ENCODE measurements around the gene NOS1AP. TPM values are rescaled to one million over a fixed set of nuclear protein-coding genes. Genes with fewer than 3 reads are reported as not detected.

Gene NOS1AP
- total RNA-seq, 4 donors from 2014 or later: 8.5 to 34.8 (median 14.1) TPM

- no peaks in the 10 kb centered on the region for H3K36me3 ChIP-seq
- no peak overlapping the region for H3K4me3 ChIP-seq
- 72 to 76% methylated on average over 3 to 4 of the region's 4 CpGs for WGBS, 2 donors (ENCODE audit: low coverage in 1 of 2)
- no peaks in the 10 kb centered on the region for H3K9me3 ChIP-seq
- no peaks in the 10 kb centered on the region for H3K27me3 ChIP-seq
- H3K27ac ChIP-seq: no peak overlapping the region
- in situ Hi-C loops (cut with MboI; ENCODE audit: low pct_ligation_motif_present in 1 of 4, low pct_unique_long_range_greater_than_20kb in 1 of 4, low sequenced_read_pairs in 3 of 4): no loop called here
- no peak for TF ChIP-seq EP300 (IDR thresholded peaks at IDR 0.05; ENCODE audit: low read depth)
- TF ChIP-seq CTCF (IDR thresholded peaks at IDR 0.05): no peak
- TF ChIP-seq POLR2A (IDR thresholded peaks at IDR 0.05): no peak
- intact Hi-C loops (cut with DNase I; ENCODE audit: low total_unique reads): no loop called here
- H3K4me1 ChIP-seq: no peaks in the 10 kb centered on the region
- DNase-seq: no peak
Measured at GRCh38 chr1:162138599-162139181, 69.2 kb downstream of the NOS1AP start.

- intact Hi-C loops (cut with DNase I; ENCODE audit: low total_unique reads) (no loop called here), in situ Hi-C loops (cut with MboI; ENCODE audit: low pct_ligation_motif_present in 1 of 4, low pct_unique_long_range_greater_than_20kb in 1 of 4, low sequenced_read_pairs in 3 of 4) (no loop called here)
- no peaks in the 10 kb centered on the region for H3K9me3 ChIP-seq
- H3K4me3 ChIP-seq: no peak overlapping the region
- no peak for DNase-seq
- H3K27me3 ChIP-seq: no peaks in the 10 kb centered on the region
- no peaks in the 10 kb centered on the region for H3K36me3 ChIP-seq
- WGBS, 2 donors (ENCODE audit: low coverage in 1 of 2): 77% methylated on average over 1 of the region's 1 CpG; no CpG with 5 or more reads in 1 of the 2 donors
- TF ChIP-seq EP300 (IDR thresholded peaks at IDR 0.05; ENCODE audit: low read depth) (no peak), POLR2AphosphoS5 (IDR thresholded peaks at IDR 0.05) (no peak), CTCF (IDR thresholded peaks at IDR 0.05) (no peak), POLR2A (IDR thresholded peaks at IDR 0.05) (no peak)
- no peaks in the 10 kb centered on the region for H3K4me1 ChIP-seq
- H3K27ac ChIP-seq: no peak overlapping the region
Measured at GRCh38 chr1:162139211-162139610, 69.7 kb downstream of the NOS1AP start.

- H3K27me3 ChIP-seq: no peaks in the 10 kb centered on the region
- H3K27ac ChIP-seq: no peak overlapping the region
- no peak for DNase-seq
- in situ Hi-C loops (cut with MboI; ENCODE audit: low pct_ligation_motif_present in 1 of 4, low pct_unique_long_range_greater_than_20kb in 1 of 4, low sequenced_read_pairs in 3 of 4): no loop called here
- H3K36me3 ChIP-seq: no peaks in the 10 kb centered on the region
- no peak overlapping the region for H3K4me3 ChIP-seq
- no peak for TF ChIP-seq POLR2AphosphoS5 (IDR thresholded peaks at IDR 0.05)
- no peak for TF ChIP-seq POLR2A (IDR thresholded peaks at IDR 0.05)
- no peak for TF ChIP-seq EP300 (IDR thresholded peaks at IDR 0.05; ENCODE audit: low read depth)
- no peak for TF ChIP-seq CTCF (IDR thresholded peaks at IDR 0.05)
- peaks cover 0 to 6% (median 0%) of the 10 kb centered on the region in 4 donors for H3K4me1 ChIP-seq
- H3K9me3 ChIP-seq: no peaks in the 10 kb centered on the region
- intact Hi-C loops (cut with DNase I; ENCODE audit: low total_unique reads): no loop called here
- 77 to 82% methylated on average over 3 to 5 of the region's 5 CpGs for WGBS, 2 donors (ENCODE audit: low coverage in 1 of 2)
Measured at GRCh38 chr1:162141281-162142054, 72.0 kb downstream of the NOS1AP start.

- Histone ChIP-seq H3K27me3 (no peaks in the 10 kb centered on the region), H3K9me3 (no peaks in the 10 kb centered on the region), H3K36me3 (no peaks in the 10 kb centered on the region), H3K27ac (no peak overlapping the region), H3K4me3 (no peak overlapping the region), H3K4me1 (peaks cover 0 to 11% (median 0%) of the 10 kb centered on the region in 4 donors)
- TF ChIP-seq EP300 (IDR thresholded peaks at IDR 0.05; ENCODE audit: low read depth) (no peak), POLR2A (IDR thresholded peaks at IDR 0.05) (no peak), POLR2AphosphoS5 (IDR thresholded peaks at IDR 0.05) (no peak), CTCF (IDR thresholded peaks at IDR 0.05) (no peak)
- WGBS, 2 donors (ENCODE audit: low coverage in 1 of 2): 65 to 71% methylated on average over 2 to 3 of the region's 3 CpGs
- in situ Hi-C loops (cut with MboI; ENCODE audit: low pct_ligation_motif_present in 1 of 4, low pct_unique_long_range_greater_than_20kb in 1 of 4, low sequenced_read_pairs in 3 of 4) (no loop called here), intact Hi-C loops (cut with DNase I; ENCODE audit: low total_unique reads) (no loop called here)
- no peak for DNase-seq
Measured at GRCh38 chr1:162142968-162143367, 73.5 kb downstream of the NOS1AP start.

Measured in transverse colon (tissue), 4 donors.